GM21515 (cell line): ENCODE measurements around the gene EVA1B.

Experiments
- ATAC-seq: cut with Tn5 transposase; IDR thresholded peaks from one replicate; pipeline ENCODE4 v1.9.1; 2021; ENCODE audit not compliant: unreplicated experiment

Gene EVA1B

GRCh38 chr1:36284061-36284460 is 39.4 kb downstream of the EVA1B start:
- no peak for ATAC-seq

GRCh38 chr1:36279789-36280296 is 43.6 kb downstream of the EVA1B start:
- no peak for ATAC-seq

GRCh38 chr1:36279110-36279788 is 44.2 kb downstream of the EVA1B start:
- ATAC-seq = no peak

- ATAC-seq = no peak
Observed at GRCh38 chr1:36276688-36277087, 46.8 kb downstream of the EVA1B start.

- ATAC-seq = no peak
Observed at GRCh38 chr1:36274201-36274600, 49.2 kb downstream of the EVA1B start.

GRCh38 chr1:36273024-36273423 is 50.4 kb downstream of the EVA1B start:
- ATAC-seq = no peak
